ENCODE data around the gene ZCCHC24.
"Not testable (repeated sequence)": the region's sequence is repeated elsewhere in the genome, so short reads cannot be mapped to it uniquely, and the experiment has no call there.

ZCCHC24 gene

DNA sequence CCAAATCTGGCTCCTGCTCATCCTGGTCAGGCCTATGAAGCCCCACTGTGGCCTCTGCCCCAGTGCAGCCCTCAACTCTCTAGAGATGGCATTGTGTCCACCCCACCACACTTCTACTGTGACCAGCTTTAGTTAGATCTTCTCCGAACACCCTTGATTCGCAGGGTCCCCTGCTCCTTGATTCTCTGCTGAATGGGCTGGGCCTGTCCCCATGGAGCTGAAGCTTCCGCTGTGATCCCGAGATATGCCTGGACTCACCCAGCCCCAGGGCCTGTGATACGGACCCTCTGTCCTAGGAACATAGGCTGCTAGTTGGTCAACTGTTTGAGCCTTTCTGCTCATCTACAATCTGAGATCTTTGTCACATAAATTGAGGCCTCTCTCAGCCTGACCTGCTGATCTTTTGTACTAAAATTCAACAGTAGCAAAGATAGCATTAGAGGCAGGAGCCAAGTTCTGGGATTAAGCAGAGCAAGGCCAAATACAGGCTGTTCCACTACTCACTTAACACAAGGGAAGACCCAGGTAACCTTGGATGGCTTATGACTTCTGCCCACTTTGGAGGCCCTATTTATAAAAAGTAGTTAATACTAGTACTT, 104.7 kb downstream of the ZCCHC24 start:
- DNase-seq = no peak

DNA sequence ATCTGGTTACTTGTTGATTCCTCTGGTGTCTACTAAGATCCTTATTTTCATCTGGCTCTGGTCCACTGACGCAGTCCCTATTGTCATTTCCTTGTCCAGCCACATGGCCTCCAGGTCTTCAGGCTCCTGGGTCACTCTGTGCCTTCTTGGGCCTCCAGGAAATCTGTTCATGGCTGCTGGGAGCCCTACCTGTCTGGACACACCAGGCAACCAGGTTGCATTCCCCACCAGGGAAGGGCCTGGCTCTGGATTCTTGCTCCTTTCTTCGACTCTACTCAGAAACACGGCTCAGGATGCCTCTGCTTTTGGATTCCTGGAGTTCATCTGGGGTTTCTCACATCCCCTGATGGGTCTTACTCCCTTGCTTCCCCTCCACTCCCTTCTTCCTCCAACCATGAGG, 106.2 kb downstream of the ZCCHC24 start:
- no peak for DNase-seq

DNA sequence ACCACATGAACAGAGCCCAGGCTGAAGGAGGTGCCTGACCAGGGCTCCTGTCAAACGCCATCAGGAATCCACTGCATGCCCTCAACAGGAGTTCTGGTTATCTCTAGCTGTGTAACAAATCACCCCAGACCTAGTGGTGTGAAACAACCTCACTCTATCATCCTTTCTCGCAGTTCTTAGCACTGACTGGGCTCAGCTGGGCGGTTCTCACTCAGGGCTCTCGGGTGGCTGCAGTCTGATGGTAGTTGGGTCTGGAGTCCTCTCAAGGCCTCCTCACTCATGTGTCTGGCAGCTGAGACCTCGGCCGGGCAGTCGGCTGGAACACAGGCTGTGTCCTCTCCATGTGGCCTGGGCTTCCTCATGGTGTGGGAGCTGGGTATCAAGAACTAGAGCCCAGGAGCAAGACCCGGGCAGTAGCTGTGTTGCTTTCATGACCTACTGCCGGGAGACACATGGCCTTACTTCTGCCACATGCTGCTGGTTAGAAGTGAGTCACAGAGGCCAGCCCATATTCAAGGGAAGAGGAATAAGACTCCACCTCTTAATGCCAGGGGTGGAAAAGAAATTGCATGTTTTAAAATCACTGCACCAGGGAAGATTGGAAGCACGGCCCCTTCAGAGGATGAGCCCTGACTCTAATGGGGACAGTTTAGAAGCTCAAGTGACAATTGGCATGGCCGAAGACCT, 107.5 kb downstream of the ZCCHC24 start:
- not testable (repeated sequence) for DNase-seq

DNA sequence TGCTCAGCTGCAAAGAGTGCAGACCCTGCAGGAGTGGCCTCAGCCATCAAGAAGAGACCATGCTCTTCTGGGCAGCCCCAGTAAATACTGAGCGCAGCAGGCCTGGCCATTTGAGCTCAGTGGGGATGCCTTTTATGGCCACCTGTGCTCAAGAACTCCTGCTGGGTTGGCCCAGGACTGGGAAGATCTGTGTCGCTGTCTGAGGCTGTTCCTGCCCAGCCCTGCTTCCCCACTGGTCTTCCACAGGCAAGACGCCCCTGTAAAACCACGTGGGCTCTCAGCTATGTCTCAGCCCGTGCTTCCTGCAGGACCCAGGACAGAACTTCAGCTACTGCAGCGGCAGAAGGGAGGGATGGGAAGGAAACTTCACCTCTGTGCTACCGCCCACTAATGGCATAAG, 108.7 kb downstream of the ZCCHC24 start:
- DNase-seq = no peak

DNA sequence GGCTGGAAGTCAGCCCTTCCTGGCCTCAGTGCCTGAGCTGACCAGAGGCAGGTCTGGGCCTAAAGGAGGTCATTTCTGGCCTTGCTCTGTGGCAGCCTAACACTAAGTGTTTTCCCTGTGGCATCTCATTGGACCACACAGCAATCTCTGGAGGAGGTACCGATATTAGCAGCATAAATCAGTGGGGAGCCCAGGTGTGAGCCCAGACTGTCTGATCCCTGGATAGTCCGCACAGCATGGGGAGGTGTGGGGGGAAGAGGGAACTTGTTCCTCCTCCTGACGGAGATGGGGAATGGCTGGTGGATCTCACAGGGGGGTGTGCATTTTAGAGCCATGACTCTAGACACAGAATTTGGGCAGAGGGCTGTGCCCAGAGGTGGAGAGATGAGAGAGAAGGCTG, 109.1 kb downstream of the ZCCHC24 start:
- DNase-seq = no peak

DNA sequence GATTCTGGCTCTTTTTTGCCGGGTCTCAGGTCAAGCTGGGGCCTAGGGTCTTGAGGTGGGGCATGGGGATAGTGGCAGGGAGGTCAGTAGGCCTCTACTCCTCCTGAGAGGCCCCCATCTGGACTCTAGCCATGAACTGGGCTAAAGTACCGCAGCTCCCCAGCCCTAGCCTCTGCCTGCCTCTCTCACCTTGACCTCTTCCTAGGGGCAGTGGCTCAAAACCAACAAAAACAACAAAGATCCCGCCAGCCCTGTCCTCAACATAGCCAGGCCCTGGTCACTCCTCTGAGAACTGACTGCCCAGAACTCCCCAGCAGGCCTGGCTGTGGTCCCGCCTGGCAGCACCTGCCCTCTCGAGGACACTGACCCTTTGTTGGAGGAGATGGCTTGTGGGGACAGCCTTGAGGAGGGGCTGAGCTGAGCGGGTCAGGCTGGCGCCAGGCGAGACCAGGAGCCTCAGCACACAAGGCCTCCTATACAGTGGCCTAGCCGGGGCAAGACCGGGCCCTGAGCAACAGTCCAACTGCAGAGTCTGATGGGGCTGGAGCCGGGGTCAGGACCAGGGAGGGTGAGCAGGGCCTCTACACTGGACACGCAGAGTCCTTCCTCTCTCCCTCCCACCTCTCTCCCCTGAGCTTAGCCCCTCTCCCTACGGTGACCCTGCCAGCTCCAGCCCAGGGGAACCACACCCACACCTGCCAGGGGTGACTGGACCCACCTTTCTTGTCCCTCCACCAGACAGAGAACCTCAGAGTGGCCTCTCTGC, 109.8 kb downstream of the ZCCHC24 start:
- DNase-seq = no peak

DNA sequence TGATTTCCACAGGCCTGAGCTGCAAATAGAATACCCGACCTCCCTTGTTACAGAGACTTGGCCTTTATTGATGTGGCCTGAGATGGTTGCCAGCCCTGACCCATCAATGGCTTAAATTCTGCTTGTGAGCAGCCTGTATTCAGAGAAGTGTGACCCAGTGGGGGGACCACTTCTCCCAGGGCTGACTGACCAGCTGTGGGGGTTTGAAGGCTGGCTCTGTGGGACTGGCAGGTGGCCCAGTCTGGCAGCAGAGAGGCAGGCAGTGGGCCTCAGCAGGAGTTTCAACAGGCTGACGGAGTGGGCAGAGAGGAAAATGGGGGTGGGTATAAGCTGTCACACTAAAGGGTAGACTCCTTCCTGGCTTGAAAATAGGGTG, 110.3 kb downstream of the ZCCHC24 start:
- no peak for DNase-seq

DNA sequence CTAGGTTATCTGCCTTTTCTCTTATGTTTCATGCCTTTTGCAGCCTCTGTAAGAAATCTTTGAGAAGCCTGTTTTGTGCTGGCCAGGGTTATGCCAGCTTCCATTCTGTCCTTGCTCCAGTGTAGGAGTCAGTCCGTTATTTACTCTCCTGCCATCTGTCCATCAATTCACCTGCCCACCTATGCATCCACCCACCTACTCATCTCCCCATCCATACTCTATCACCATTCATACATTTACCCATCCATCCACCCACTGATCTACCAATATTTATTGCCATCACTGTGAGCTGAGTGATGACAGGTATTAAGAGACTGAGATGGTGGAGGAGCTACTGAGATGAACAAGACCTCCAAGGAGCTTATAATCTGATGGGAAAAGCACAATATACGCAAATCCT, 110.9 kb downstream of the ZCCHC24 start:
- no peak for DNase-seq

DNA sequence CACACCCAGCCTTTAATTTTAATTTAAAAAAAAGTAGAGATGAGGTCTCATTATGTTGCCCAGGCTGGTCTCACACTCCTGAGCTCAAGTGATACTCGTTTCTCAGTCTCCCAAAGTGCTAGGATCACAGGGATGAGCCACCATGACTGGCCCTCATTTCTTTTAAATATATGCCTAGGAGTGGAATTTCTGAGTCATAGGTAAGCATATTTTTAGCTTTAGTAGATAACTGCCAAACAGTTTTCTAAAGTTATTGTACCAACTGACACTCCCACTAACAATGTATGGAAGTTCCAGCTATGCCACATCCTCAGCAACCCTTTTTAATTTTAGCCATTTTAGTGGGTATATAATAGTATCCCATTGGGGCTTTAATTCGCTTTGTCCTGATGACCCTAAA, 111.9 kb downstream of the ZCCHC24 start:
- no peak for DNase-seq

DNA sequence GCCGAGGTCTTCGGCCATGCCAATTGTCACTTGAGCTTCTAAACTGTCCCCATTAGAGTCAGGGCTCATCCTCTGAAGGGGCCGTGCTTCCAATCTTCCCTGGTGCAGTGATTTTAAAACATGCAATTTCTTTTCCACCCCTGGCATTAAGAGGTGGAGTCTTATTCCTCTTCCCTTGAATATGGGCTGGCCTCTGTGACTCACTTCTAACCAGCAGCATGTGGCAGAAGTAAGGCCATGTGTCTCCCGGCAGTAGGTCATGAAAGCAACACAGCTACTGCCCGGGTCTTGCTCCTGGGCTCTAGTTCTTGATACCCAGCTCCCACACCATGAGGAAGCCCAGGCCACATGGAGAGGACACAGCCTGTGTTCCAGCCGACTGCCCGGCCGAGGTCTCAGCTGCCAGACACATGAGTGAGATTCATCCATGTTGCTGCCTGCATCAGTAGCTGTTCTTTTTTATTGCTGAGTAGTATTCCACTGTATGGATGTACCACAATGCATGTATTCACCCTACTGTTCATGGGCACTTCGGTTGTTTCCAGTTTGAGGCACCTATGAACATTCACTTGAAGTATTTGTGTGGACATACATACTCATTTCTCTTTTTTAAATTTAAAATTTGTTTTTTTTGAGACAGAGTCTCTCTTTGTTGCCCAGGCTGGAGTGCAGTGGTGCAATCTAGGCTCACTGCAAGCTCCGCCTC, 112.7 kb downstream of the ZCCHC24 start:
- not testable (repeated sequence) for DNase-seq
